Upper lobe of left lung (tissue), 4 donors: ENCODE measurements around the gene RPS3.

Source experiments
- POLR2A ChIP-seq, 4 donors: fragments of 450-650 bp; IDR thresholded peaks; one replicate each; pipeline ENCODE4 v1.5.1; 2016 to 2017; ENCODE audit warnings: antibody characterized with exemption in 4 of 4, mild to moderate bottlenecking in 2 of 4
- POLR2AphosphoS5 ChIP-seq, 2 donors: sonication (generic); formaldehyde crosslinking; IDR thresholded peaks; one replicate each; pipeline ENCODE4 v1.5.1; 2017; ENCODE audit warnings: antibody characterized with exemption in 2 of 2
- TF ChIP-seq, protein P1 (sequence below), 6 experiments: fragments of 450-650 bp in 4 of 6; fragments of 200-600 bp in 2 of 6; sonication (generic) in 2 of 6; IDR thresholded peaks; one replicate each; pipeline ENCODE4 v1.5.1; 2016 to 2019; ENCODE audit warnings: antibody characterized with exemption in 6 of 6

- TF ChIP-seq, protein P1, sequence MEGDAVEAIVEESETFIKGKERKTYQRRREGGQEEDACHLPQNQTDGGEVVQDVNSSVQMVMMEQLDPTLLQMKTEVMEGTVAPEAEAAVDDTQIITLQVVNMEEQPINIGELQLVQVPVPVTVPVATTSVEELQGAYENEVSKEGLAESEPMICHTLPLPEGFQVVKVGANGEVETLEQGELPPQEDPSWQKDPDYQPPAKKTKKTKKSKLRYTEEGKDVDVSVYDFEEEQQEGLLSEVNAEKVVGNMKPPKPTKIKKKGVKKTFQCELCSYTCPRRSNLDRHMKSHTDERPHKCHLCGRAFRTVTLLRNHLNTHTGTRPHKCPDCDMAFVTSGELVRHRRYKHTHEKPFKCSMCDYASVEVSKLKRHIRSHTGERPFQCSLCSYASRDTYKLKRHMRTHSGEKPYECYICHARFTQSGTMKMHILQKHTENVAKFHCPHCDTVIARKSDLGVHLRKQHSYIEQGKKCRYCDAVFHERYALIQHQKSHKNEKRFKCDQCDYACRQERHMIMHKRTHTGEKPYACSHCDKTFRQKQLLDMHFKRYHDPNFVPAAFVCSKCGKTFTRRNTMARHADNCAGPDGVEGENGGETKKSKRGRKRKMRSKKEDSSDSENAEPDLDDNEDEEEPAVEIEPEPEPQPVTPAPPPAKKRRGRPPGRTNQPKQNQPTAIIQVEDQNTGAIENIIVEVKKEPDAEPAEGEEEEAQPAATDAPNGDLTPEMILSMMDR (IDR thresholded peaks at IDR 0.05): no peak
- TF ChIP-seq POLR2AphosphoS5 (IDR thresholded peaks at IDR 0.05) (no peak), POLR2A (IDR thresholded peaks at IDR 0.05) (no peak)
Measured at GRCh38 chr11:75398906-75399305, 412 bp upstream of the RPS3 start.
